IPS-NIHi7 (cell line): Measurements from ENCODE around the gene SALL4.
"Not testable (repeated sequence)": the region's sequence is repeated elsewhere in the genome, so short reads cannot be mapped to it uniquely, and the experiment has no call there.

Experiments used
- DNase-seq: peaks from one replicate; pipeline ENCODE4 v3.0.0; 2012; ENCODE audit warnings: mixed read lengths; ENCODE audit errors: extremely low spot score

Gene SALL4

DNA sequence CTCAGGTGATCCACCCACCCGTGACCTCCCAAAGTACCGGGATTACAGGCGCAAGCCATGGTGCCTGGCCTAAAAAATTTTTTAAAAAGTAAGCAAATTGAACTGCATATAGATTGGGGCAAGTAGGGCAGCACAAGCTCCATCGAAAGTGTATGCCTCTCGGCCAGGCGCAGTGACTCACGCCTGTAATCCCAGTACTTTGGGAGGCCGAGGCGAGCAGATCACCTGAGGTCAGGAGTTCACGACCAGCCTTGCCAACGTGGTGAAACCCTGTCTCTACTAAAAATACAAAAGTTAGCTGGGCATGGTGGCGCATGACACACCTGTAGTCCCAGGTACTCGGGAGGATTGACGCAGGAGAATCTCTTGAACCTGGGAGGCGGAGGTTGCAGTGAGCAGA is 64.1 kb downstream of the SALL4 start:
- DNase-seq: not testable (repeated sequence)

DNA sequence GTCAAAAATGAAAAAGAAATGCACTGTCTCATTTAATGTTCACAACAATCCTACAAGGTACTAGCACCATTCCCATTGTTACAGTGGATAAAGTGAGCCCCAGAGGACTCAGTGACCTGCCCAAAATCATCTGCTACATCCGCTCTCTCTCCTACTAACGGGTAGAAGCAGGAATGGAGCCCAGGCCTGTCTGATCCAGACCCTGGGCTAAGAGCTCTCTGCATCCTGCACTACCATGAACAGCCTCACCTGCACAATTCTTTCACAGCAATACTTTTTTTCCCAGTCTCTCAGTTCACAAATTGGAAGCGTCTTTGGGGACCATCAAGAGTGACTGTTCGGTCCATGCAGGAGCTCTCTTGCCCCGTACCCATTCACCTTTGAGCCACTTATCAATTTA is 65.4 kb downstream of the SALL4 start:
- DNase-seq: no peak

DNA sequence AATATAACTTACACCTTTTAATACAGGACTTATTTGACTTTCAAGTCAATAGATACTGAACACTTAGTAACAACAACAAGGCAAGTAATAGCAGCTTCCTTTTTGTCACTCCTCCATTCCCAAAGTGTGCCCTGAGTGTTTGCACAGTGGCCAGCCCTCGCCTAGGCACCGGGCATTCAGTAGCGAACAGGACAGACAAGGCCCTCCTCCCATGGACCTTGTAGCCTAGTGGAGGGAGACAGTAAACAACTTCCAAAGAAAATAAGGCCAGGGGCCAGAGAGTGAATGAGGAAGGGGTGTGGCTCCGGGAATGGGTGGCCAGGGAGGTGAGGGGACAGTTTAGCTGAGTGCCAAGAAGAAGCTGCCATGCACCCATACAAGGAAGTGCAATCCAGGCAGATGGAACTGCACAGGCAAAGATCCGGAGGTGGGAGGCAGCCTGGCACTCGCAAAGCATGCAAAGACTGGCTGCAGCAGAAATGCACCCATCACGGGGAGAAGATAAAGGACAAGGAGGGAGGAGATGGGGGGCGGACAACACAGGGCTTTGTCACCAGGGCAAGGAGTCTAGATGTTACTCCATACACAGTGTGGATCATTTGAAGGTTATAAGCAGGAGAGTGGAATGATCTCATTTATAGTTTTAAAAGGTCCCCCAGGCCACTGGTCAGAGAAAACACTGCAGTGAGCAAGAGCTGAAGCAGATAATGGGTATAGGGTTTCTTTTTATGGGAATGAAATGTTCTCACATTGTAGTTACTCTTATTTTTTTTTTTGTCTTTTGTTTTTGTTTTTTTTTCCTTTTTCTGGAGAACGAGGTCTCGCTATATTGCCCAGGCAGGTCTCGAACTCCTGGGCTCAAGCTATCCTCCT is 66.4 kb downstream of the SALL4 start:
- no peak for DNase-seq

DNA sequence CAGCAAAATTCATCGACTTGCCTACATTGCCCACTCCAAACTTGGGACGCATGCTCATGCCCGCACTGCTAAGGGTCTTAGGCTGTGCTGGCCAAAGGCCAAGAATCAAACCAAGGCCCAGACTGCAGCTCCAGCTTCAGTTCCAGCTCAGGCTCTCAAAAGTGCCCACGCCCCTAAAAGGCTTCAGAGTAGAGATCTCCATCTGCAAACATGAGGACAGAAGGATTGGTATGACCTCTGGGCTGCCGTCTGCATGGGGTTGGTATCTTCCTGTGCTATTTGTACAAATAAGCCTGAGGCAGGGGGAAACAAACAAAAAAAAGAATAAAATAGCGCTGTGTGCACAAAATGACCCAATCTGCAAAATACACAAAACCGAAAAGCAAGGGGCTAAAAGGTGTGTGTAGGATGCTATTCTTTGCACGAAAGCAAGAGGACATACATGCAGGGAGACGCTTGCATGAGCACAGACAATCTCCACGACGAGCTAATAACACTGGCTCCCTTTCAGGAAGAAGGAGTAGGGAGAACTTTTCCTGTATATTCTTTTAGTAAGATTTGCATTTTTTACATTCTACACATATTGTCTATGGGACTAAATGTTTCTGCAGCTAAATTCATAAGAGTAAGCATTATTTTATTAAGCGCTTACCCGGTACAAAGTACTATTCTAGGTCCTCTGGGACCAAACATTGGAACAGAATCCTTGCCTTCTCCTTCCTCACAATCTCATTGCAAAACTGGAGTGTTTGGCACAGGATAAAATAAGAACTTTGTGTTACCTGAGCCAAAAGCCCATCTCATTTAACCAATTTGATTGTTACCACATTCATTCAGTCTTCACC is 67.2 kb downstream of the SALL4 start:
- no peak for DNase-seq

DNA sequence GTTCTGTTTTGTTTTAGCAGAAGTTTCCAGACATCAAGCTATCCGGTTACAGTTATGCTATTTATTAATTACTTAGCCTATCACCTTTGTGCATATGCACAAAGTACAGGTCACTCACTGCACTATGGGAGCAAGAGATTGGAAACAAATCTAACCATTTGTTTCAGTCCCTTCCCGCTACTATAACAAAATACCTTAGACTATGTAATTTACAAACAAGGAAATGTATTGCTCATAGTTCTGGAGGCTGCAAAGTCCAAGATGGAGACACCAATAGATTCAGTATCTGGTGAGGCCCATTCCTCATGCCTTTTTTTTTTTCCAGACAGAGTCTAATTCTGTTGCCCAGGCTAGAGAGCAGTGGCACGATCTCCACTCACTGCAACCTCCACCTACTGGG is 69.3 kb downstream of the SALL4 start:
- no peak for DNase-seq
